ENCODE data around the gene ACER1. TPM values are rescaled to one million over a fixed set of nuclear protein-coding genes. Genes with fewer than 3 reads are reported as not detected.

The ACER1 gene
- total RNA-seq, 4 donors from 2014 or later: not detected

GRCh38 chr19:6312018-6312417 lies 21.4 kb downstream of the ACER1 start:
- H3K27me3 ChIP-seq: no peaks in the 10 kb centered on the region
- H3K9me3 ChIP-seq: no peaks in the 10 kb centered on the region
- in situ Hi-C loops (cut with MboI; ENCODE audit: low sequenced_read_pairs in 4 of 4) (loop anchor here in 1 of 4 donors (25.0 kb wide), 1 partner anchor 275 kb away; no protein-coding TSS in a partner anchor), intact Hi-C loops (cut with DNase I; ENCODE audit: low total_unique reads) (no loop called here)
- no peak overlapping the region for H3K27ac ChIP-seq
- DNase-seq: no peak
- ATAC-seq: no peak
- no peaks in the 10 kb centered on the region for H3K4me1 ChIP-seq
- TF ChIP-seq POLR2A (IDR thresholded peaks at IDR 0.05) (no peak), CTCF (IDR thresholded peaks at IDR 0.05 in 4 of 5, conservative IDR thresholded peaks at IDR 0.05 in 1 of 5) (no peak)
- no peak overlapping the region for H3K4me3 ChIP-seq
- H3K36me3 ChIP-seq: no peaks in the 10 kb centered on the region

GRCh38 chr19:6298413-6298812 lies 35.0 kb downstream of the ACER1 start:
- in situ Hi-C loops (cut with MboI; ENCODE audit: low sequenced_read_pairs in 4 of 4) (loop anchor here in 3 of 4 donors (5.0 to 10.0 kb wide), 3 partner anchors 76 to 94 kb away; no protein-coding TSS in a partner anchor), intact Hi-C loops (cut with DNase I; ENCODE audit: low total_unique reads) (loop anchor here (5.0 kb wide), 1 partner anchor 251 kb away; no protein-coding TSS in a partner anchor)
- H3K4me1 ChIP-seq: no peaks in the 10 kb centered on the region
- no peak overlapping the region for H3K4me3 ChIP-seq
- no peaks in the 10 kb centered on the region for H3K36me3 ChIP-seq
- no peaks in the 10 kb centered on the region for H3K9me3 ChIP-seq
- DNase-seq (no peak), ATAC-seq (no peak)
- TF ChIP-seq POLR2A (IDR thresholded peaks at IDR 0.05) (no peak), CTCF (IDR thresholded peaks at IDR 0.05 in 4 of 5, conservative IDR thresholded peaks at IDR 0.05 in 1 of 5) (no peak)
- no peak overlapping the region for H3K27ac ChIP-seq
- H3K27me3 ChIP-seq: no peaks in the 10 kb centered on the region

DNA sequence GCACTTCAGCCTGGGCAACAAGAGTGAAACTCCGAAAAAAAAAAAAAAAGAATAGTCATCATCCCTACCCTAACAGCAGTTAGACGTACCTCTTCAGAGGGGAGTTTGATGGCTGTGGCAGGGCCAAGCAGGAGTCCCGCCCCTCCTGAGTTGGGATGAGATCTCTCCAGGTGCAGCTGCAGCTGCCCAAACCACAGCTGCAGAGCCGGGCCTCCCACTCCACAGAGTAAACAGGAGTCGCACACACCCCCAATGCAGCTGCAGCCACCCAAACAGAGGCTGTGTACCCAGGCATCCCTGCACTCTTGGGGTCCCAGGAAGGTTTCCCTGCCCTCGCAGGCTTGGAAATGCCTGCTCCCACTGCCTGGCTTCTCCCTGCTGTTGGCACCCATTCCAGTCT lies 36.2 kb downstream of the ACER1 start:
- TF ChIP-seq POLR2A (IDR thresholded peaks at IDR 0.05) (no peak), CTCF (IDR thresholded peaks at IDR 0.05 in 4 of 5, conservative IDR thresholded peaks at IDR 0.05 in 1 of 5) (no peak)
- in situ Hi-C loops (cut with MboI; ENCODE audit: low sequenced_read_pairs in 4 of 4) (loop anchor here in 3 of 4 donors (5.0 to 10.0 kb wide), 3 partner anchors 75 to 92 kb away; no protein-coding TSS in a partner anchor), intact Hi-C loops (cut with DNase I; ENCODE audit: low total_unique reads) (loop anchor here (5.0 kb wide), 1 partner anchor 250 kb away; no protein-coding TSS in a partner anchor)
- Histone ChIP-seq H3K9me3 (peaks cover 0 to 5% (median 0%) of the 10 kb centered on the region in 3 donors), H3K27ac (no peak overlapping the region), H3K4me1 (no peaks in the 10 kb centered on the region), H3K27me3 (no peaks in the 10 kb centered on the region), H3K36me3 (no peaks in the 10 kb centered on the region), H3K4me3 (no peak overlapping the region)
- DNase-seq: no peak
- ATAC-seq: no peak

- H3K27me3 ChIP-seq: no peaks in the 10 kb centered on the region
- in situ Hi-C loops (cut with MboI; ENCODE audit: low sequenced_read_pairs in 4 of 4) (loop anchor here in 1 of 4 donors (10.0 kb wide), 1 partner anchor 87 kb away; no protein-coding TSS in a partner anchor), intact Hi-C loops (cut with DNase I; ENCODE audit: low total_unique reads) (no loop called here)
- ATAC-seq (no peak), DNase-seq (no peak)
- H3K27ac ChIP-seq: no peak overlapping the region
- no peaks in the 10 kb centered on the region for H3K4me1 ChIP-seq
- TF ChIP-seq CTCF (IDR thresholded peaks at IDR 0.05 in 4 of 5, conservative IDR thresholded peaks at IDR 0.05 in 1 of 5) (no peak), POLR2A (IDR thresholded peaks at IDR 0.05) (no peak)
- no peak overlapping the region for H3K4me3 ChIP-seq
- H3K9me3 ChIP-seq: peaks cover 0 to 23% (median 14%) of the 10 kb centered on the region in 3 donors
- H3K36me3 ChIP-seq: no peaks in the 10 kb centered on the region
Observed at GRCh38 chr19:6292006-6292405, 41.4 kb downstream of the ACER1 start.

DNA sequence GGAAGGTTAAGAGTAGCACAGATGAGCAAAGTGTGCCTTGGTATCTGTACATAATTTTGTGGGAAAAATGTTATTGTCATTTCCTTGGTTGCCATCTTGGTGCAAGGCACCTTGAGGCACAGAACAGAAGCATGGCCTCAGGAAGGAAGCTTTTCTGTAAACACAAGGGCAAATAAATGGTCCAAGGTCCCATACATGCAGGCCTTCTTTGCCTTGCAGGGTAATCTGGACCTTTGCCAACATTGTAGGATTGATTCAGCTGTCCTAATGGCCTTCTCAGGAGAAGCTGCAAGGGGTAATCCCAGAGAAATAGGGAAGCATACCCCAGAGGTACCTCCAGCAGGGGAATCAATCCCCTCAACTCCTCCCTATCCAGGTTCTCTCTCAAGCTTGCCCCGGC lies 44.7 kb downstream of the ACER1 start:
- no peaks in the 10 kb centered on the region for H3K27me3 ChIP-seq
- TF ChIP-seq POLR2A (IDR thresholded peaks at IDR 0.05): no peak
- no peak for TF ChIP-seq CTCF (IDR thresholded peaks at IDR 0.05 in 4 of 5, conservative IDR thresholded peaks at IDR 0.05 in 1 of 5)
- no peaks in the 10 kb centered on the region for H3K4me1 ChIP-seq
- in situ Hi-C loops (cut with MboI; ENCODE audit: low sequenced_read_pairs in 4 of 4) (no loop called here), intact Hi-C loops (cut with DNase I; ENCODE audit: low total_unique reads) (no loop called here)
- no peaks in the 10 kb centered on the region for H3K36me3 ChIP-seq
- no peak overlapping the region for H3K27ac ChIP-seq
- no peak overlapping the region for H3K4me3 ChIP-seq
- peaks cover 0 to 30% (median 19%) of the 10 kb centered on the region in 3 donors for H3K9me3 ChIP-seq
- ATAC-seq (no peak), DNase-seq (no peak)
